Cardiac fibroblast (primary cell): ENCODE results near the gene KRTAP2-2.

Experiments used
- DNase-seq, 2 donors: peaks; one replicate each; pipeline versions ENCODE4 v3.0.0 to v3.0.0-alpha.2; 2010; ENCODE audit warnings: low read depth in 2 of 2
- H3K4me3 ChIP-seq, 2 donors: replicated peaks in 1 of 2; 1 replicate in 1 of 2; 2 replicates in 1 of 2; pipeline ENCODE4 v1.5.1; 2011; ENCODE audit warnings: low read depth in 2 of 2, low read length in 2 of 2, mild to moderate bottlenecking in 2 of 2, moderate library complexity in 1 of 2
- TF ChIP-seq, protein P1 (sequence below): IDR thresholded peaks from one replicate; pipeline ENCODE4 v1.5.1; 2011; ENCODE audit warnings: low read depth, mild to moderate bottlenecking, low read length, inconsistent platforms

KRTAP2-2 gene

DNA sequence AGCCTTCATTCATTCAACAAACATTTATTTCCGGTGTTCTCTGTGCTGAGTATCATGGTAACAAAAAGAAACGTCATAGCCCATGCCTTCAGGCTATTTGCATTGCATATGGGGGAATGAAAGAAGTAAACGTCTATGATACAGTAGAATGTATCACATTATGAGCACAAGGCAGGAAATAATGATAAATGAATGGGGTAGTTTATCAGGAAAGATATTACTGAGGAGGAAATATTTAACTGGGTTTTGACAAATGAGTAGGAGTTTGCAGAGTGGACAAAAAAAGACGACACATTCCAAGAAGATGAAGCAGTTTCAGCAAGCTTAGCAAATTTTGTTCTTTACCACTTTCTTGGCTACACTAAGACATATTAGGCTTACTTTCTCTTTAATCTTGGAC lies 27.6 kb upstream of the KRTAP2-2 start:
- H3K4me3 ChIP-seq = no peak overlapping the region
- DNase-seq = no peak
- TF ChIP-seq, protein P1, sequence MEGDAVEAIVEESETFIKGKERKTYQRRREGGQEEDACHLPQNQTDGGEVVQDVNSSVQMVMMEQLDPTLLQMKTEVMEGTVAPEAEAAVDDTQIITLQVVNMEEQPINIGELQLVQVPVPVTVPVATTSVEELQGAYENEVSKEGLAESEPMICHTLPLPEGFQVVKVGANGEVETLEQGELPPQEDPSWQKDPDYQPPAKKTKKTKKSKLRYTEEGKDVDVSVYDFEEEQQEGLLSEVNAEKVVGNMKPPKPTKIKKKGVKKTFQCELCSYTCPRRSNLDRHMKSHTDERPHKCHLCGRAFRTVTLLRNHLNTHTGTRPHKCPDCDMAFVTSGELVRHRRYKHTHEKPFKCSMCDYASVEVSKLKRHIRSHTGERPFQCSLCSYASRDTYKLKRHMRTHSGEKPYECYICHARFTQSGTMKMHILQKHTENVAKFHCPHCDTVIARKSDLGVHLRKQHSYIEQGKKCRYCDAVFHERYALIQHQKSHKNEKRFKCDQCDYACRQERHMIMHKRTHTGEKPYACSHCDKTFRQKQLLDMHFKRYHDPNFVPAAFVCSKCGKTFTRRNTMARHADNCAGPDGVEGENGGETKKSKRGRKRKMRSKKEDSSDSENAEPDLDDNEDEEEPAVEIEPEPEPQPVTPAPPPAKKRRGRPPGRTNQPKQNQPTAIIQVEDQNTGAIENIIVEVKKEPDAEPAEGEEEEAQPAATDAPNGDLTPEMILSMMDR = no peak

DNA sequence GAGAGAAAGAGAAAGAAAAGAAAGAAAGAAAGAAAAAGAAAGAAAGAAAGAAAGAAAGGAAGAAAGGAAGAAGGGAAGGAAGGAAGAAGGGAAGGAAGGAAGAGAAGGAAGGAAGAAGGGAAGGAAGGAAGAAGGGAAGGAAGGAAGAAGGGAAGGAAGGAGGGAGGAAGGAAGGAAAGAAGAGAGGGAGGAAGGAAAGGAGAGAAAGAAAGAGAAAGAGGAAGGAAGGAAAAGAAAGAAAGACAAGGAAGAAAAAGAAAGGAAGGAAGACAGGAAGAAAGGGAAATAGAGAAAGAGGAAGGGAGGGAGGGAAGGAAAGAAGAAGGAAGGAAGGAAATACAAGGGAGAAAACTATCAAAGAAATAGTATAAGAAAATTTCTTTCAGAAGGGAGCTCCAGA lies 21.8 kb upstream of the KRTAP2-2 start:
- no peak for DNase-seq
- no peak overlapping the region for H3K4me3 ChIP-seq
- TF ChIP-seq, protein P1 = no peak

DNA sequence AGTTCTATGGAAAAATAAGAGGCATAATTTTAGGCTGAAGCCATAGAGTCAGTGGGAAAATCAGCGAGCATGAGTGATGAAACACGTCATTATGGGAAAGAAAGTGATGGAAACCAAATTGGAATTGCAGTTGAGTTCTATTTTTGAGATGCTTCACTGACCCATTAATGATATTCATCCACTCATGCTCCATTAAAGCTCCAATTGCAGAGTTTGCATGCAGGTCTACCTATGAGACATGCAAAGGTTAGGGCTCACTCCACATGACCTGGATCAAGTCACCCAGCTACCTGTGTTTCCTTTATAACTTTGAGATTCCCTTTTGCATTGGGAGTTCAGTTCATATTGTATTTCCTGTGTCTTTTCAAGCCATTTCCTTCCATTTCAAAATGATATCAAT lies 18.6 kb upstream of the KRTAP2-2 start:
- DNase-seq = no peak
- no peak overlapping the region for H3K4me3 ChIP-seq
- TF ChIP-seq, protein P1 = no peak

DNA sequence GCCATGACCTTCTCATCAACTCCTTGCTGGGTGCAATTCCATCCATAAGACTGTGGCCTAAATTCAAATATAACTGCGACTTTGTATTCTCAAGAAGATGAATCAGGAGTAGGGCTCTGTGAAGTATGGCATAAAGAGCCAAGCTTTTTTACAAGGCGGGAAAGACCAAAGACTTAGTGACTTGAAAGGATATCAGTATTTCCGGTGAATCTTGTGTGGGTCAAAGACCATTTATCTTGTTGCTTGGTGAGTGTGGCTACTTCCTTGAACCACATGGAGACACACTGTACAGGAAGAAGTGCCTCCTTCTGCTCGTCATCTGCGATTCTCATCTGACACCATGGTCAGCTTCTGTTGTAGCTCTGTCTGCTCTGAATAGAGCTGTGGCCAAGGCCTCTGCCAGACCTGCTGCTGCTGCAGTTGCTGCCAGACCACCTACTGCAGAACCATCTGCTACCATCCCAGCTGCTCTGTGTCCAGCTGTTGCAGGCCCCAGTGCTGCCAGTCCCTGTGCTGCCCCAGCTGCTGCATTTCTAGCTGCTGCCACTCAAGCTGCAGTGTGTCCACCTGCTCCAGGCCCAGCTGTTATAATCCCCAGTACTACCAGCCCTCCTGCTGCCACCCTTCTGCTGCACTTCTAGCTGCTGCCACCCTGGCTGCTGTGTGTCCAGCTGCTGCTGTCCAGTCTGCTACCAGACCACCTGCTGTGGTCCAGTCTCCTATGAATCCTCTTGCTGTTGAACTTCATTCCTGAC lies 16.8 kb upstream of the KRTAP2-2 start:
- no peak for DNase-seq
- TF ChIP-seq, protein P1 = no peak
- no peak overlapping the region for H3K4me3 ChIP-seq

DNA sequence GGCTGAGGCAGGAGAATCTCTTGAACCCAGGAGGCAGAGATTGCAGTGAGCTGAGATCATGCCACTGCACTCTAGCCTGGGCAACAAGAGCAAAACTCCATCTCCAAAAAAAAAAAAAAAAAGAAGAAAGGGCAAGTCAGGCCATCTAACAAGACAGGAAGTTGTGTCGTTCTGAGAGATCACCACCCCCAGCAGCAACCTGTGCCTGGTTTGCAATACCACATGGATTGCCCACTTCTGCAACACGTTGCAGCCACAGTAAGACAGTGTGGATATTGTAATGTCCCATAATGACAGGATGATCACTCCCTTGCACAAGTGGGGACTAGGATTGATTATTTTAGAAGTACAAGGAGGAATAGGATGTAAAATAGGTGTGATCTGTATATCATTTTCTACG lies 14.0 kb upstream of the KRTAP2-2 start:
- no peak for DNase-seq
- TF ChIP-seq, protein P1 = no peak
- no peak overlapping the region for H3K4me3 ChIP-seq

DNA sequence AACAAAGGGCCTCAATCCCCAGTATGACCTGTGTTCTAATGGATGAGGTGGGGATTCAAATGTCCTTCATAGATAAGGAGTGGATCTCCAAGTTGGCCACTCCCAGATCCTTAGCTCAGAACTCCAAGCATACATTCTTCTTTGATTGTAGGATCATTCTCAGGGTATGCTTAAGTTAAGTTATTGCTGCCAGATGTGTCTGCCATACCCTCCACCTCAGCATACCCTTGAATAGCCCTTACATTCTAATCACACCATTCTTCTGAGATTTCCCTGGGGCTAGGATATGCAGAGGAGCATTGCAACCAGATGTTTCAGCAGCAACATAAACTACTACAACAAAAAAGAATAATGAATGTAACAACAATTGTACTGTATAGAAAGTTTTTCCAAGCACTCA lies 12.3 kb upstream of the KRTAP2-2 start:
- H3K4me3 ChIP-seq = no peak overlapping the region
- TF ChIP-seq, protein P1 = no peak
- no peak for DNase-seq
